K562 (cell line): ENCODE results near the gene SOWAHD. TPM values are rescaled to one million over a fixed set of nuclear protein-coding genes. Genes with fewer than 3 reads are reported as not detected.

Experiments used
- AFF1 ChIP-seq, 2 experiments: fragments of 450-650 bp; IDR thresholded peaks; 2 replicates each; pipeline ENCODE4 v1.6.1; 2018; ENCODE audit warnings: mild to moderate bottlenecking in 2 of 2, low read depth in 1 of 2; ENCODE audit not compliant: partially characterized antibody in 2 of 2
- CBX2 ChIP-seq: fragments of 200-600 bp; sonication (generic); IDR thresholded peaks from one replicate; pipeline ENCODE4 v1.6.1; 2012; ENCODE audit warnings: mild to moderate bottlenecking, low read length, inconsistent platforms; ENCODE audit not compliant: insufficient read depth, poor library complexity, severe bottlenecking
- CBX5 ChIP-seq: IDR thresholded peaks from 2 replicates; pipeline ENCODE4 v1.6.1; 2014; ENCODE audit warnings: low read depth, borderline replicate concordance
- CREB1 ChIP-seq, 2 experiments: sonication (generic) in 1 of 2; formaldehyde crosslinking in 1 of 2; IDR thresholded peaks; 2 replicates each; pipeline versions ENCODE4 v1.6.1 to v1.8.0; 2012 to 2022; ENCODE audit warnings: inconsistent platforms in 1 of 2, mild to moderate bottlenecking in 1 of 2, missing genetic modification reagents in 1 of 2, moderate library complexity in 1 of 2
- CREB3L1 ChIP-seq: fragments of 450-650 bp; IDR thresholded peaks from 2 replicates; pipeline ENCODE4 v1.6.1; 2014; ENCODE audit warnings: low read depth, mild to moderate bottlenecking, moderate library complexity, borderline replicate concordance
- EGR1 ChIP-seq: fragments of 450-650 bp; conservative IDR thresholded peaks from 2 replicates; pipeline ENCODE4 v1.6.1; 2017; ENCODE audit warnings: mild to moderate bottlenecking
- HCFC1 ChIP-seq: IDR thresholded peaks from 2 replicates; pipeline ENCODE4 v1.6.1; 2012; ENCODE audit warnings: low read depth, low read length, improper control_type of control experiment
- KDM1A ChIP-seq, 2 experiments: fragments of 450-650 bp; IDR thresholded peaks; 2 replicates each; pipeline ENCODE4 v1.6.1; 2016; ENCODE audit warnings: mild to moderate bottlenecking in 2 of 2
- KDM4B ChIP-seq, 2 experiments: fragments of 450-650 bp in 1 of 2; sonication (generic) in 1 of 2; IDR thresholded peaks; 2 replicates each; pipeline ENCODE4 v1.6.1; 2016 to 2017; ENCODE audit warnings: borderline replicate concordance in 2 of 2, antibody characterized with exemption in 1 of 2, low read depth in 1 of 2, mild to moderate bottlenecking in 1 of 2
- NR0B1 ChIP-seq: fragments of 450-650 bp; IDR thresholded peaks from one replicate; pipeline ENCODE4 v1.6.1; 2018; ENCODE audit warnings: mild to moderate bottlenecking, moderate library complexity; ENCODE audit not compliant: partially characterized antibody
- PHTF2 ChIP-seq: fragments of 250-450 bp; sonication (Bioruptor Pico); IDR thresholded peaks from 2 replicates; pipeline ENCODE4 v1.5.0; 2021; ENCODE audit warnings: mild to moderate bottlenecking
- PPARD ChIP-seq: fragments of 250-450 bp; sonication (Bioruptor Pico); IDR thresholded peaks from 2 replicates; pipeline ENCODE4 v1.8.0; 2022; ENCODE audit warnings: inconsistent platforms, mild to moderate bottlenecking, moderate library complexity
- RCOR1 ChIP-seq, 2 experiments: IDR thresholded peaks; 2 replicates each; pipeline ENCODE4 v1.6.1; 2012; ENCODE audit warnings: low read depth in 2 of 2, low read length in 2 of 2, borderline replicate concordance in 1 of 2, improper control_type of control experiment in 1 of 2
- SAFB ChIP-seq: fragments of 200-400 bp; formaldehyde crosslinking; IDR thresholded peaks from 2 replicates; pipeline ENCODE4 v1.6.1; 2017; ENCODE audit warnings: low read depth, low read length, borderline replicate concordance
- SMARCC2 ChIP-seq: fragments of 450-650 bp; IDR thresholded peaks from 2 replicates; pipeline ENCODE4 v1.6.1; 2017; ENCODE audit warnings: antibody characterized with exemption, moderate library complexity, mild to moderate bottlenecking, low read depth
- TAF1 ChIP-seq: IDR thresholded peaks from 2 replicates; pipeline ENCODE4 v1.6.1; 2011; ENCODE audit warnings: mild to moderate bottlenecking, low read length, moderate library complexity; ENCODE audit not compliant: insufficient read depth, control insufficient read depth, severe bottlenecking; ENCODE audit errors: extremely low read depth
- TFAP4 ChIP-seq: sonication (generic); formaldehyde crosslinking; IDR thresholded peaks from 2 replicates; pipeline ENCODE4 v1.8.0; 2022; ENCODE audit warnings: missing genetic modification reagents, mild to moderate bottlenecking, moderate library complexity, borderline replicate concordance
- ZNF134 ChIP-seq: fragments of 250-450 bp; sonication (Bioruptor Pico); conservative IDR thresholded peaks from 2 replicates; pipeline ENCODE4 v1.4.0; 2020
- ZNF586 ChIP-seq: fragments of 450-650 bp; formaldehyde crosslinking; conservative IDR thresholded peaks from 2 replicates; pipeline ENCODE4 v1.4.0; 2020; ENCODE audit warnings: mild to moderate bottlenecking, moderate library complexity
- polyA plus RNA-seq, 8 experiments: library from polyadenylated mRNA; depleted of rRNA in 4 of 8; stranded (reverse) in 5 of 8; unstranded in 3 of 8; fragments of >200 nt; fragmentation: Nextera tagmentation in 2 of 8; fragmentation: Illumina TruSeq in 1 of 8; extraction: Ambion mirVana in 2 of 8; extraction: Trizol in 1 of 8; gene quantifications; 2 replicates each; pipeline versions ENCODE4 v1.2.1 to v1.2.3, GENCODE V29; 2011 to 2014; ENCODE audit warnings: inconsistent platforms in 1 of 8, missing spikeins in 1 of 8
- total RNA-seq, 7 experiments: library from RNA; depleted of rRNA in 6 of 7; stranded (reverse); fragments of >200 nt in 6 of 7; fragmentation: Illumina TruSeq in 2 of 7; extraction: Trizol in 2 of 7; gene quantifications; 2 replicates each; pipeline versions ENCODE4 v1.2.1 to v1.2.3, GENCODE V29; 2011 to 2021; ENCODE audit warnings: low replicate concordance in 1 of 7

SOWAHD gene
- total and polyA plus RNA-seq, 9 of the 15 experiments (the other 6 are each of a cell fraction or from before 2014, with no cell fraction given), result 0.13 to 0.29 TPM; not detected in 7

GRCh38 chrX:119809185-119809666 lies 50.8 kb downstream of the SOWAHD start (continued):
- TF ChIP-seq AFF1 (IDR thresholded peaks at IDR 0.05; ENCODE audit: low read depth in 1 of 2, partially characterized antibody in 2 of 2) (peak in 1 of 2 experiments; percentile 76), TFAP4 (CRISPR knock-in tag) (peak; percentile 22; the same call in 1 of the 2 replicates), PPARD (no peak), SMARCC2 (peak; percentile 89), NR0B1 (no peak), KDM4B (IDR thresholded peaks at IDR 0.05; ENCODE audit: borderline replicate concordance in 2 of 2, low read depth in 1 of 2) (no peak), CBX2 (no peak), ZNF134 (no peak), EGR1 (peak; percentile 57), KDM1A (IDR thresholded peaks at IDR 0.05) (peak; percentile 99), RCOR1 (IDR thresholded peaks at IDR 0.05; ENCODE audit: borderline replicate concordance in 1 of 2, low read depth in 2 of 2, low read length in 2 of 2) (peak in 1 of 2 experiments; percentile 92; a peak in 3 of 4 replicates), CREB1 (IDR thresholded peaks at IDR 0.05) (peak; percentile 33; the same call in 1 of the 2 replicates), CREB1 (CRISPR knock-in tag; IDR thresholded peaks at IDR 0.05) (0 out of 2 replicates have a peak, but pooled peaks have one; percentile 43), HCFC1 (no peak), TAF1 (no peak), ZNF586 (CRISPR knock-in tag) (no peak), PHTF2 (CRISPR knock-in tag) (no peak), CREB3L1 (0 out of 2 replicates have a peak, but pooled peaks have one; percentile 30), SAFB (no peak), CBX5 (peak; percentile 46; the same call in 1 of the 2 replicates)
